Mesenchymal stem cell (in vitro differentiated cells and primary cell): ENCODE measurements around the gene ARRDC2.

Source experiments
- DNase-seq: peaks from one replicate; pipeline ENCODE4 v3.0.0-alpha.2; 2013
- H2AFZ ChIP-seq: one replicate; pipeline ENCODE4 v1.6.1; 2013; ENCODE audit warnings: low read depth, mild to moderate bottlenecking, control low read depth, inconsistent platforms, low read length, moderate library complexity
- H2AK5ac ChIP-seq: 2 replicates; pipeline ENCODE4 v1.6.1; 2013; ENCODE audit warnings: low read length, moderate library complexity, mild to moderate bottlenecking, inconsistent platforms; ENCODE audit not compliant: severe bottlenecking
- H2BK120ac ChIP-seq: one replicate; pipeline ENCODE4 v1.6.1; 2013; ENCODE audit warnings: low read depth, mild to moderate bottlenecking, inconsistent platforms, low read length, moderate library complexity
- H2BK12ac ChIP-seq, 2 experiments: one replicate each; pipeline ENCODE4 v1.6.1; 2013; ENCODE audit warnings: inconsistent platforms in 2 of 2, low read length in 2 of 2, mild to moderate bottlenecking in 2 of 2, moderate library complexity in 2 of 2, control low read depth in 1 of 2
- H2BK15ac ChIP-seq: one replicate; pipeline ENCODE4 v1.6.1; 2013; ENCODE audit warnings: mild to moderate bottlenecking, low read depth, inconsistent platforms; ENCODE audit not compliant: poor library complexity, severe bottlenecking
- H2BK5ac ChIP-seq: 2 replicates; pipeline ENCODE4 v1.6.1; 2013; ENCODE audit warnings: low read depth, mild to moderate bottlenecking, low read length, control low read depth, inconsistent platforms; ENCODE audit not compliant: poor library complexity, severe bottlenecking
- H3K14ac ChIP-seq, 2 experiments: one replicate each; pipeline ENCODE4 v1.6.1; 2013; ENCODE audit warnings: inconsistent platforms in 2 of 2, low read length in 2 of 2, control low read depth in 1 of 2, mild to moderate bottlenecking in 1 of 2, moderate library complexity in 1 of 2
- H3K18ac ChIP-seq, 2 experiments: one replicate each; pipeline ENCODE4 v1.6.1; 2013; ENCODE audit warnings: inconsistent platforms in 2 of 2, low read length in 2 of 2, control low read depth in 1 of 2, low read depth in 1 of 2, mild to moderate bottlenecking in 1 of 2
- H3K23ac ChIP-seq, 2 experiments: one replicate each; pipeline ENCODE4 v1.6.1; 2013; ENCODE audit warnings: inconsistent platforms in 2 of 2, low read length in 2 of 2, mild to moderate bottlenecking in 2 of 2, moderate library complexity in 2 of 2, control low read depth in 1 of 2
- H3K27ac ChIP-seq: 2 replicates; pipeline ENCODE4 v1.5.1; 2013; ENCODE audit warnings: mild to moderate bottlenecking, moderate library complexity, low read length, control low read depth, inconsistent platforms; ENCODE audit not compliant: poor library complexity, severe bottlenecking
- H3K27me3 ChIP-seq, 2 experiments: 2 replicates each; pipeline versions ENCODE4 v1.6.1 to v1.7.0; 2013; ENCODE audit warnings: low read length in 2 of 2, mild to moderate bottlenecking in 2 of 2, moderate library complexity in 2 of 2, control low read depth in 1 of 2, inconsistent platforms in 1 of 2; ENCODE audit not compliant: control insufficient read depth in 1 of 2, insufficient read depth in 1 of 2
- H3K36me3 ChIP-seq, 2 experiments: 2 replicates each; pipeline versions ENCODE4 v1.6.1 to v1.7.0; 2013; ENCODE audit warnings: low read length in 2 of 2, control low read depth in 1 of 2, inconsistent platforms in 1 of 2, low read depth in 1 of 2, mild to moderate bottlenecking in 1 of 2; ENCODE audit not compliant: insufficient read depth in 2 of 2, control insufficient read depth in 1 of 2
- H3K4ac ChIP-seq, 2 experiments: one replicate each; pipeline ENCODE4 v1.6.1; 2013; ENCODE audit warnings: inconsistent platforms in 2 of 2, low read length in 2 of 2, mild to moderate bottlenecking in 2 of 2, moderate library complexity in 2 of 2, control low read depth in 1 of 2, low read depth in 1 of 2
- H3K4me1 ChIP-seq: 2 replicates; pipeline ENCODE4 v1.6.1; 2013; ENCODE audit warnings: low read depth, low read length, control low read depth; ENCODE audit not compliant: control insufficient read depth, insufficient read depth
- H3K4me2 ChIP-seq: 2 replicates; pipeline ENCODE4 v1.6.1; 2013; ENCODE audit warnings: low read length, mild to moderate bottlenecking, inconsistent platforms; ENCODE audit not compliant: poor library complexity, severe bottlenecking
- H3K4me3 ChIP-seq, 2 experiments: 2 replicates each; pipeline versions ENCODE4 v1.5.1 to v1.7.0; 2013; ENCODE audit warnings: low read length in 2 of 2, mild to moderate bottlenecking in 2 of 2, control low read depth in 1 of 2, low read depth in 1 of 2; ENCODE audit not compliant: insufficient read depth in 1 of 2
- H3K79me1 ChIP-seq: replicated peaks from 2 replicates; pipeline ENCODE4 v1.6.1; 2013; ENCODE audit warnings: mild to moderate bottlenecking, control low read depth, low read length, inconsistent platforms; ENCODE audit not compliant: poor library complexity, severe bottlenecking
- H3K9ac ChIP-seq: 2 replicates; pipeline ENCODE4 v1.7.0; 2013; ENCODE audit warnings: mild to moderate bottlenecking, low read length, moderate library complexity
- H3K9me3 ChIP-seq: 2 replicates; pipeline ENCODE4 v1.7.0; 2013; ENCODE audit warnings: mild to moderate bottlenecking, low read length; ENCODE audit not compliant: control insufficient read depth
- H4K8ac ChIP-seq: one replicate; pipeline ENCODE4 v1.6.1; 2013; ENCODE audit warnings: inconsistent platforms, mild to moderate bottlenecking, low read length, moderate library complexity
- H4K91ac ChIP-seq: one replicate; pipeline ENCODE4 v1.6.1; 2013; ENCODE audit warnings: mild to moderate bottlenecking, low read length, inconsistent platforms
- WGBS: methylation state at CpG from one replicate; pipeline ENCODE4 v1.1.7; 2013; ENCODE audit warnings: mixed read lengths; 5-methylcytosine and 5-hydroxymethylcytosine counted together

The ARRDC2 gene

DNA sequence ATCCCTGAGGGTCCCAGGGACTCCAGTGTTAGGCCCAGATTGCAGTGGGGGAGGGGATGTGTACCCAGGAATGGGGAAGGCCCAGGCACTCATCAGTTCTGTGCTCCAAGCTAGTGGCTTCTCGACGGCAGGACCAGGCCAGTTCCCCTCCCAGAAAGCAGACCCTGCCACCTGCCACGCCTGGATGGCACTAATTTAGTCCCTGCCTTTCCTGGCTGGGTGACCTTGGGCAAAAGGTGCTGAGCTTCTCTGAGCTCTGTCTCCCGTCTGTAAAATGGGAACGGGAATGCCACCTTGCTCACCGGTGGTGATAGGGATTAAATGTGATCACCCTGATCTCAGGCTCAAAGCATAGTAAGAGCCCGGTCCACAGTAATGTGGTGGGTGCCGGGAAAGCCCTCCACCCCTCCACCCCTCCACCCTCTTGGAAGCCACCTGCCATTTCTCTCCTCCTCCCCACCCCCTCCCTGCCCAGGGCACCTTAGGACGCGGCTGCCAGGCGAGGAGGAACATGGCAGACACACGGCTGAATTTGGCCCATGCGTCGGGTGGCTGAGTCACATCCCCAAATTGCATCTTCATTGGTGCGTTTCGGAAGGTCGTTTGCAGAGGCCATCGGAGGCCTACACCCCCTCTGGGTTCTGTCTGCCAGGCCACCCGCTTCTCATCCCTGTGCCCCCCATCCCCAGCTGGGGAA, 38.7 kb upstream of the ARRDC2 start:
- Histone ChIP-seq H3K23ac (no peak overlapping the region), H2BK120ac (no peak overlapping the region), H3K18ac (no peak overlapping the region), H3K4ac (no peak overlapping the region), H3K4me2 (no peak overlapping the region), H3K27me3 (peaks cover 55 to 62% of the 10 kb centered on the region in 2 experiments), H3K9ac (no peak overlapping the region), H4K8ac (no peak overlapping the region), H3K9me3 (no peaks in the 10 kb centered on the region), H2AK5ac (no peak overlapping the region), H2BK12ac (no peak overlapping the region), H3K36me3 (no peaks in the 10 kb centered on the region), H3K14ac (no peak overlapping the region), H2BK15ac (no peak overlapping the region), H4K91ac (no peak overlapping the region), H3K79me1 (no peaks in the 10 kb centered on the region), H3K27ac (no peak overlapping the region), H2AFZ (no peak overlapping the region), H2BK5ac (no peak overlapping the region), H3K4me1 (peaks cover 3% of the 10 kb centered on the region), H3K4me3 (no peak overlapping the region)
- 88% methylated on average over 19 of the region's 19 CpGs for WGBS
- no peak for DNase-seq

DNA sequence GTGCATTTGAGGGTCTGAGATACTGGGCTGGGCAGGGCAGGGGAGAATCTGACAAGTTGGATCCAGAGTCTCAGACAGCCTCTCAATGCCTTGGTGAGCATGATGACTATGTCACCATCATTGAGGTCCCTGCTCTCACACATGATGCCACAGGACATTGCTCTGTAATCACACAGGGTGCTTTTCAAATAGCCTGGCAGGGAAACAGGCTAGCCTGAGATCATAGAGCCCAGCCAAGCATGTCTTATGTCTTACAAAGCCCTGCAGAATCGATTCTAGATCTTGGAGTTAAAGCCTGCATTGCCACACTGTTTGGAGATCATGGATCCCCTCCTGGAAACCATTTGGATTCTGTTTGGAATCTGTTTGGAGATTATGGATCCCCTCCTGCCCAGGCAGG, 35.7 kb upstream of the ARRDC2 start:
- Histone ChIP-seq H3K9ac (no peak overlapping the region), H3K4me3 (no peak overlapping the region), H3K4ac (no peak overlapping the region), H3K27me3 (peaks cover 33 to 54% of the 10 kb centered on the region in 2 experiments), H3K9me3 (no peaks in the 10 kb centered on the region), H3K79me1 (no peaks in the 10 kb centered on the region), H3K23ac (no peak overlapping the region), H4K91ac (no peak overlapping the region), H2AK5ac (no peak overlapping the region), H2BK5ac (no peak overlapping the region), H2BK12ac (no peak overlapping the region), H3K4me2 (no peak overlapping the region), H2BK120ac (no peak overlapping the region), H2BK15ac (no peak overlapping the region), H3K18ac (no peak overlapping the region), H4K8ac (no peak overlapping the region), H3K14ac (no peak overlapping the region), H3K36me3 (no peaks in the 10 kb centered on the region), H3K27ac (no peak overlapping the region), H2AFZ (no peak overlapping the region), H3K4me1 (peaks cover 2% of the 10 kb centered on the region)
- DNase-seq, result no peak
- WGBS, result 76% methylated on average over 1 of the region's 1 CpG

DNA sequence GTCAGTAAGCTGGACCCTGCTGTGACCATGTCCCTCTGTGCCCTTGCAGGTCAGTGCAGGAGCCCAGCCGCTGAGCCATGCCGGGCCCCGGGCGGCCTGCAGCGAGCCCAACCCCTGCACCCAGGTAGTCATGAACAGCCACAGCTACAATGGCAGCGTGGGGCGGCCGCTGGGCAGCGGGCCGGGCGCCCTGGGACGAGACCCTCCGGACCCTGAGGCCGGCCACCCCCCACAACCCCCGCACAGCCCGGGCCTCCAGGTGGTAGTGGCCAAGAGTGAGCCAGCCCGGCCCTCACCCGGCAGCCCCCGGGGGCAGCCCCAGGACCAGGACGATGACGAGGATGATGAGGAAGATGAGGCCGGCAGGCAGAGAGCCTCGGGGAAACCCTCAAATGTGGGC, 34.2 kb upstream of the ARRDC2 start:
- H3K4me2 ChIP-seq, result no peak overlapping the region
- 93% methylated on average over 23 of the region's 23 CpGs for WGBS
- no peak for DNase-seq
- H3K4ac ChIP-seq, result no peak overlapping the region
- H3K4me3 ChIP-seq, result no peak overlapping the region
- H3K4me1 ChIP-seq, result no peaks in the 10 kb centered on the region
- no peak overlapping the region for H3K14ac ChIP-seq
- H2BK120ac ChIP-seq, result no peak overlapping the region
- H3K79me1 ChIP-seq, result no peaks in the 10 kb centered on the region
- H4K91ac ChIP-seq, result no peak overlapping the region
- no peak overlapping the region for H3K23ac ChIP-seq
- H4K8ac ChIP-seq, result no peak overlapping the region
- no peak overlapping the region for H3K18ac ChIP-seq
- H2BK12ac ChIP-seq, result no peak overlapping the region
- H3K36me3 ChIP-seq, result no peaks in the 10 kb centered on the region
- no peaks in the 10 kb centered on the region for H3K9me3 ChIP-seq
- H2AFZ ChIP-seq, result no peak overlapping the region
- H3K27ac ChIP-seq, result no peak overlapping the region
- peaks cover 17 to 46% of the 10 kb centered on the region in 2 experiments for H3K27me3 ChIP-seq
- no peak overlapping the region for H2BK15ac ChIP-seq
- no peak overlapping the region for H2AK5ac ChIP-seq
- H3K9ac ChIP-seq, result no peak overlapping the region
- H2BK5ac ChIP-seq, result no peak overlapping the region

DNA sequence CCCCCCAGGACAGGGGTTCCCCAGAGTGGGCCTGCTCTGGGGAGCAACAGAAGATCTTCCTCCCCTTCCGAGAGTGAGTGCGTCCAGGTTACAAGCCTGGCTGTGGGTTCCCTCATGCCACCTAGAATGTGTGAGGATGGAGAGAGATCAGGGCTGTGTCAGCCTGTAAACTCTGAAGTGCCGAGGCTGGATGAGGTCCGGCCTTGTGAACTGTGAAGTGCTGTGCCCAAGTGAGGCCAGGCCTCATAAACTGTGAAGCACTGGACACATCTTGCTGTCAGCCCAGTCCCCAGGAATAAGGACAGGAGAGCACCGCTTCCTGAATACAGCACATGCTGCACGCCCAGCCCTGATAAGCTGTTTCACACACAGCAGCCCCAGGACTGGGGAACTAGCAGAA, 33.4 kb upstream of the ARRDC2 start:
- Histone ChIP-seq H2BK120ac (no peak overlapping the region), H3K27me3 (peaks cover 13 to 41% of the 10 kb centered on the region in 2 experiments), H3K4ac (no peak overlapping the region), H3K4me2 (no peak overlapping the region), H2BK5ac (no peak overlapping the region), H3K79me1 (no peaks in the 10 kb centered on the region), H2AFZ (no peak overlapping the region), H4K8ac (no peak overlapping the region), H3K9me3 (no peaks in the 10 kb centered on the region), H2AK5ac (no peak overlapping the region), H2BK15ac (no peak overlapping the region), H3K14ac (no peak overlapping the region), H2BK12ac (no peak overlapping the region), H3K27ac (no peak overlapping the region), H3K9ac (no peak overlapping the region), H3K18ac (no peak overlapping the region), H3K36me3 (no peaks in the 10 kb centered on the region), H3K4me3 (no peak overlapping the region), H4K91ac (no peak overlapping the region), H3K23ac (no peak overlapping the region), H3K4me1 (no peaks in the 10 kb centered on the region)
- WGBS, result 90% methylated on average over 6 of the region's 6 CpGs
- DNase-seq, result no peak
